Neural cell (in vitro differentiated cells): ENCODE results near the gene TSPAN9. TPM values are rescaled to one million over a fixed set of nuclear protein-coding genes. Genes with fewer than 3 reads are reported as not detected.

Experiments used
- H2AFZ ChIP-seq: fragments of 200-600, 300-800 bp; sonication (generic), shearing (Covaris generic); 2 replicates; pipeline ENCODE4 v1.6.0; 2014; ENCODE audit warnings: low read depth, mild to moderate bottlenecking, antibody characterized with exemption, low read length, moderate library complexity
- H3F3A ChIP-seq: fragments of 200-600 bp; shearing (Covaris generic); 2 replicates; pipeline ENCODE4 v1.6.1; 2016; ENCODE audit warnings: mild to moderate bottlenecking, moderate library complexity, mixed read lengths, antibody characterized with exemption, low read length; ENCODE audit not compliant: insufficient read depth, poor library complexity, severe bottlenecking
- H3K27ac ChIP-seq: fragments of 200-600, 300-800 bp; sonication (generic), shearing (Covaris generic); 2 replicates; pipeline ENCODE4 v1.5.1; 2014; ENCODE audit warnings: mild to moderate bottlenecking, low read length, moderate library complexity
- H3K27me3 ChIP-seq: fragments of 300-800, 200-600 bp; sonication (generic), shearing (Covaris generic); 2 replicates; pipeline ENCODE4 v1.6.0; 2014; ENCODE audit warnings: mild to moderate bottlenecking, low read depth, low read length, moderate library complexity; ENCODE audit not compliant: insufficient read depth
- H3K36me3 ChIP-seq: fragments of 300-800, 200-600 bp; sonication (generic), shearing (Covaris generic); 2 replicates; pipeline ENCODE4 v1.5.1; 2014; ENCODE audit warnings: mild to moderate bottlenecking, antibody characterized with exemption, low read length, moderate library complexity; ENCODE audit not compliant: insufficient read depth
- H3K4me2 ChIP-seq: fragments of 300-800, 200-600 bp; sonication (generic), shearing (Covaris generic); 2 replicates; pipeline ENCODE4 v1.6.0; 2014; ENCODE audit warnings: mild to moderate bottlenecking, low read length
- H3K4me3 ChIP-seq: fragments of 300-800, 200-600 bp; sonication (generic), shearing (Covaris generic); 2 replicates; pipeline ENCODE4 v1.5.1; 2014; ENCODE audit warnings: mild to moderate bottlenecking, low read length, moderate library complexity
- H3K79me2 ChIP-seq: fragments of 200-600 bp; shearing (Covaris generic); replicated peaks from 2 replicates; pipeline ENCODE4 v1.6.0; 2014; ENCODE audit warnings: mild to moderate bottlenecking, low read length, moderate library complexity; ENCODE audit not compliant: insufficient read depth
- H3K9ac ChIP-seq: fragments of 300-800, 200-600 bp; sonication (generic), shearing (Covaris generic); 2 replicates; pipeline ENCODE4 v1.6.1; 2016; ENCODE audit warnings: mild to moderate bottlenecking, low read length, mixed read lengths
- H3K9me2 ChIP-seq: fragments of 200-600 bp; shearing (Covaris generic); 2 replicates; pipeline ENCODE4 v1.6.1; 2016; ENCODE audit warnings: mild to moderate bottlenecking, low read length, mixed read lengths; ENCODE audit not compliant: insufficient read depth
- H3K9me3 ChIP-seq: fragments of 200-600, 300-800 bp; sonication (generic), shearing (Covaris generic); 2 replicates; pipeline ENCODE4 v1.6.1; 2016; ENCODE audit warnings: mild to moderate bottlenecking, mixed run types, low read length, moderate library complexity, mixed read lengths
- H4K20me1 ChIP-seq: fragments of 200-600 bp; shearing (Covaris generic); 2 replicates; pipeline ENCODE4 v1.6.1; 2016; ENCODE audit warnings: mild to moderate bottlenecking, mixed run types; ENCODE audit not compliant: insufficient read depth
- CTCF ChIP-seq: fragments of 450-650 bp; IDR thresholded peaks from 2 replicates; pipeline ENCODE4 v1.5.1; 2014; ENCODE audit warnings: antibody characterized with exemption, mild to moderate bottlenecking, moderate library complexity; ENCODE audit not compliant: poor library complexity, severe bottlenecking
- EP300 ChIP-seq: fragments of 450-650 bp; conservative IDR thresholded peaks from 2 replicates; pipeline ENCODE4 v1.6.1; 2014; ENCODE audit warnings: antibody characterized with exemption, mild to moderate bottlenecking, moderate library complexity; ENCODE audit not compliant: poor library complexity, severe bottlenecking
- EZH2 ChIP-seq: fragments of 200-600, 300-800 bp; shearing (Covaris generic), sonication (generic); IDR thresholded peaks from 2 replicates; pipeline ENCODE4 v1.6.1; 2014; ENCODE audit warnings: antibody characterized with exemption, low read length, borderline replicate concordance, mild to moderate bottlenecking; ENCODE audit not compliant: insufficient read depth, poor library complexity, severe bottlenecking
- MXI1 ChIP-seq: fragments of 450-650 bp; conservative IDR thresholded peaks from 2 replicates; pipeline ENCODE4 v1.6.1; 2014; ENCODE audit warnings: antibody characterized with exemption, mild to moderate bottlenecking; ENCODE audit not compliant: poor library complexity, severe bottlenecking
- POLR2AphosphoS5 ChIP-seq: IDR thresholded peaks from 2 replicates; pipeline ENCODE4 v1.6.1; 2012
- RAD21 ChIP-seq: fragments of 450-650 bp; conservative IDR thresholded peaks from 2 replicates; pipeline ENCODE4 v1.6.1; 2014; ENCODE audit warnings: antibody characterized with exemption, mild to moderate bottlenecking, moderate library complexity
- REST ChIP-seq: IDR thresholded peaks from 2 replicates; pipeline ENCODE4 v1.6.1; 2012; ENCODE audit warnings: borderline replicate concordance
- SMC3 ChIP-seq: fragments of 450-650 bp; conservative IDR thresholded peaks from 2 replicates; pipeline ENCODE4 v1.6.1; 2014; ENCODE audit warnings: antibody characterized with exemption, mild to moderate bottlenecking, moderate library complexity; ENCODE audit not compliant: poor library complexity
- TAF1 ChIP-seq: IDR thresholded peaks from 2 replicates; pipeline ENCODE4 v1.6.1; 2012; ENCODE audit warnings: low read depth
- polyA plus RNA-seq: library from polyadenylated mRNA; depleted of rRNA; stranded (reverse); fragments of >200 nt; gene quantifications from 2 replicates; pipeline ENCODE4 v1.2.3, GENCODE V29; 2014

The TSPAN9 gene
- polyA plus RNA-seq, 1 donor from 2014 or later = 11.9 TPM

GRCh38 chr12:3203713-3204112, 126.5 kb downstream of the TSPAN9 start:
- Histone ChIP-seq H3K36me3 (no peaks in the 10 kb centered on the region), H3K27ac (no peak overlapping the region), H3K79me2 (no peaks in the 10 kb centered on the region), H3K9ac (no peak overlapping the region), H3F3A (no peaks in the 10 kb centered on the region), H3K4me3 (peak overlapping the region; percentile 96), H3K9me3 (no peaks in the 10 kb centered on the region), H4K20me1 (no peaks in the 10 kb centered on the region), H3K4me2 (no peak overlapping the region), H2AFZ (no peak overlapping the region), H3K27me3 (peaks cover 21% of the 10 kb centered on the region), H3K9me2 (no peaks in the 10 kb centered on the region)
- TF ChIP-seq MXI1 (no peak), POLR2AphosphoS5 (no peak), CTCF (no peak), SMC3 (no peak), EP300 (no peak), RAD21 (no peak), TAF1 (no peak), EZH2 (no peak), REST (no peak)

- H3K27ac ChIP-seq = no peak overlapping the region
- H3K36me3 ChIP-seq = no peaks in the 10 kb centered on the region
- H3K4me3 ChIP-seq = no peak overlapping the region
- H3K79me2 ChIP-seq = no peaks in the 10 kb centered on the region
- H3K9me3 ChIP-seq = no peaks in the 10 kb centered on the region
- no peak overlapping the region for H3K9ac ChIP-seq
- peaks cover 21% of the 10 kb centered on the region for H3K27me3 ChIP-seq
- no peak overlapping the region for H3K4me2 ChIP-seq
- H3F3A ChIP-seq = no peaks in the 10 kb centered on the region
- H2AFZ ChIP-seq = no peak overlapping the region
- no peaks in the 10 kb centered on the region for H3K9me2 ChIP-seq
- no peaks in the 10 kb centered on the region for H4K20me1 ChIP-seq
- TF ChIP-seq TAF1 = no peak
- TF ChIP-seq EZH2 = no peak
- no peak for TF ChIP-seq CTCF
- no peak for TF ChIP-seq SMC3
- no peak for TF ChIP-seq RAD21
- no peak for TF ChIP-seq POLR2AphosphoS5
- no peak for TF ChIP-seq REST
- no peak for TF ChIP-seq MXI1
- no peak for TF ChIP-seq EP300
These were observed 127.0 kb downstream of the TSPAN9 start for GRCh38 chr12:3204143-3204542.
